Left renal cortex interstitium (tissue), 4 donors: ENCODE results near the gene SLIT1. TPM values are rescaled to one million over a fixed set of nuclear protein-coding genes. Genes with fewer than 3 reads are reported as not detected.

Source experiments
- DNase-seq, 4 donors: peaks; one replicate each; pipeline ENCODE4 v3.0.0-alpha.2; 2013; ENCODE audit warnings: low read depth in 4 of 4, low spot score in 2 of 4, missing footprints in 1 of 4
- polyA plus RNA-seq, 4 donors: library from polyadenylated mRNA; unstranded; fragments of 120-200 nt; gene quantifications; one replicate each; pipeline ENCODE4 v1.2.1, GENCODE V29; 2013; ENCODE audit not compliant: insufficient read length in 4 of 4

The SLIT1 gene
- polyA plus RNA-seq, 4 donors: 5.8 to 9.7 (median 7.2) TPM

DNA sequence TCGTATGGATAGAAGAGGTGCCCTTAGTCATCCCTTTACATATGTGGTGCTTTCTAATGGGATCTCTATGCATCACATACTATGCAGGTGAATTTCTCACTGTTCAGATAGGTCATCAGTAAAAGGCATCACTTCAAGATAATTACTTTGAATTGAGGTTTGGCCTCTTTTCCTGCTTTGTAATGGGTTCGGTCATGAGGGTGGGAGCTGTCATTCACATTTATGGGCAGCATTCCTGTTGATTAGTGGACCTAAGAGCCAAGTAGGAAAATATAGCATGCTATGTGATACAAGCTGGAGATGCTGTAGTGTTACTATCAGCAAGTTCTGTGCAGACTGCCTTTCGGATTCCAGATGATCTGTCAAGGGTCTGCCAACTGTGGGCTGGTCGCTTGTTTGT is 197.3 kb downstream of the SLIT1 start:
- peak in 2 of 4 donors; percentile 38 to 60 for DNase-seq

DNA sequence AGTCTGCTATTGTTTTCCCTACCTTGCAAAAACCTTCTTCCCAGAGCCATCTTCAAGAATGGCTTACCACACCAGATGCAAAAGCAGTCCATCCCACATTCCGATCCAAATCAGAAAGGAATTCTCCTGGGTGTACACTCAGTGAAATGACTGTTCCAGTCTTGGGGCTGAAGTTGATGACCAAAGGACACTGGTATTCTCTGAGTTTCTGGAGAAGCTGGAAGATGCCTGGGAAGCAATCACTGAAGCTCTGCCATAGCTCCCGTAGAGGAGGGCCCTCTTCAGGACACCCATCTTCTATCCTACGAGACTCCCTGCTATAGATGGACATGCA is 197.9 kb downstream of the SLIT1 start:
- no peak for DNase-seq

DNA sequence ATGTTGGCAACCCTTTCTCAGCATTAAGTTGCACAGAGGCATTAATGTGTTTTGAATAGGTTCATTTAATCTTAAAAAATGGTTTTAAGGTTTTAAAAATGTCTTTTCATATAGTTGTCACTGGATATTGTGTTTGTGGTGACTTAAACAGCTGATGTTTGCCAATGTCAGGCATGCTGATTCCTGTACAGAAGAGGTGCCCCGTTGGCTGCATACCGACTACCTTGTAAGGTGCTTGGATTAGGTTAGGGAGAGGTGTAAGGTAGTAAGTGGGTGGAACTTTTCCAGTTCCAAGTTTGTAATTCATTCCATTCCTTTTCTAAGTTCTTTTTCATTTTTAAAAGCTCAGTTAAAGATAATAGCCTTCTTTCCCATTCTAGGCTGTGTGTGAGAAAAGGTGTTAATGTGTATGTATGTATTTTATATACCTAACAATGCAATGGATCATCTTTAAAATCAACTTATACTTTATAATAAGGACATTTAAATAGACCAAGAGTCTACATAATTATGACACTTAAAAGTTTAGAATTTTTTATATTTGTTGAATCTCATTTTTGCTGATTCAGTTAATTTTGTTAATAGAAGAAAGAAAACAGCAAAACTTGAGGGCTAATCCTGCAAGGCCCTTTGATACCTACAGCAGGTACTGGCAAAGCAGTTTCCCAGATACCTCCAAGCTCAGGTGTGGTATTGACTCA is 198.5 kb downstream of the SLIT1 start:
- no peak for DNase-seq

GRCh38 chr10:96986200-96986856 is 199.4 kb downstream of the SLIT1 start:
- no peak for DNase-seq

DNA sequence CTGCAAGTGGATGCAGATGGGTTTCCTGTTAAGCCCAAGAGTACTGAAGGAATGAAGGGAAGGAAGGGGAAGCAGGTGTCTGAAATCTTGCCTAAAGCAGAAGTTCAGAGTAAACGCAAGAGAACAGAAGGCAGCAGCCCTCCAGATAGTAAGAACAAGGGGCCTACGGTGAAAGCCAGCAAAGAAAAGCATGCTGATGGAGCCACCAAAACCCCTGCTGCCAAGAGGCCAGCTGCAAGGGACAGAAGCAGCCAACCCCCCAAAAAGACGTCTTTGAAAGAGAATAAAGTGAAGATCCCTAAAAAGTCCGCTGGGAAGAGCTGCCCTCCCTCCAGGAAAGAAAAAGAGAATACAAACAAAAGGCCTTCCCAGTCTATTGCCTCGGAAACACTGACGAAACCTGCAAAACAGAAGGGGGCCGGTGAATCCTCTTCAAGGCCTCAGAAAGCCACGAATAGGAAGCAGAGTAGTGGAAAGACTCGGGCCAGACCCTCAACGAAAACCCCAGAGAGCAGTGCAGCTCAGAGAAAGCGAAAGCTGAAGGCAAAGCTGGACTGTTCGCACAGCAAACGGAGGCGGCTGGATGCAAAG is 201.1 kb downstream of the SLIT1 start:
- no peak for DNase-seq

GRCh38 chr10:96982149-96982930 is 203.4 kb downstream of the SLIT1 start:
- no peak for DNase-seq

- no peak for DNase-seq
Measured at GRCh38 chr10:96978621-96979154, 207.1 kb downstream of the SLIT1 start.

GRCh38 chr10:96975136-96975535 is 210.6 kb downstream of the SLIT1 start:
- DNase-seq: no peak

DNA sequence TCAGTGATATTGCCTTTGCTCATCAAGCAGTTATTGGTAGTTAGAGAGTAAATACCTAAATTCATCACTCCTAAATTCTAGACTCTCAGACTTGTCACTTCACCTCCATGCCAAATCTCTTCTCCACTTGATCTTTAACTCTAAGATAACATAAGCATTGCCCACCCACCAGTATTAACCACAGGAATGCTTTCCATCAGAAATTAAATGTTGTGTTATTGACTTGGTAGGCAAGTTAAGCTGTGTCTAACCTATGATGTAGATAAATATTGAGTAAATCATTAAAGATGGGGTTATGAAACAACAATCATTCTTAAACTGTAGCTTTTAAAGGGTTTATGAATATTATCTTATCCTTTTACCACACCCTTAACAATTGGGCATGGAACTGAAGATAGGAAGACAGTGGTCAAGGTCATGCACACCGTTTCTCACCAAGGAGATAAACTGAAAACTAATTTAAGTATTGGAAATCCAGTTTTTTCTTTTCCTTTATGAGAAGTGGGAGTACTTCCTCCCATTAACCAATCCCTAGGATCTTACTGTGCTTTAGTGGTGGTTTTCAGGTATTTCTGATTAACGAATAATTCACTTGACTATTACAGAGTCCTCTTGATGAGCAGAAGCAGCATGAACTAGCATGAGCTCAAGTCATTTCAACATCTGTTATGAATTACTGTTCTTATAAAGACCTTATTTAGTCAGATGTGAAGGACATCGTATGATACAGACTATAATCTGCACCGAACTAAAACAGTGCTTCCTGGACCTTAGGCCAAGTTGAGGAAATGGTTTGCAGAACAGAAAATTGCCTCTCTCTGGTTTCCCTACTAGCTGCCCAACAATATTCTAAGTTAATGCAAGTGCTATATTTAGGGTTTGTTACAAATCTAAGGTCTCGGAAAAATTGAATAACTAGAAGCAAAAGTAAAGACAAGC is 211.7 kb downstream of the SLIT1 start:
- DNase-seq: no peak

DNA sequence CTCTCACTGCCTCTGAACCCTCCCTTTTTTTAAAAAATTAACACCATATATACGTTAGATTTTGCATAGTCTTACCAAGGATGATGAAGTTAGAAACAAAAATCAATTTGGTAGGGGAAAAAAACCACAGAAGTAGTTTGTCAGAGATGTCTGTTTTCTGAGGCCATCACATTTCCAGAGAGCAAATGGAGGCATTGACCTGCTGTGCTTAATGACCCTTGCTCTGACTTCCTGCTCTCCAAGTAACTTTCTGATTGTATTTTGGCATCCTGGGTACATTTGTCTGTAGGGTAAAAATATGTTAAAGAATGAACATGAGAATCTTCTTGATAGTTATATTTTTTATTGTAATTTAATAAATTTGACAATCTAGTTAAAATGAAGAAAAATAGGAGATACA is 213.5 kb downstream of the SLIT1 start:
- DNase-seq: no peak

DNA sequence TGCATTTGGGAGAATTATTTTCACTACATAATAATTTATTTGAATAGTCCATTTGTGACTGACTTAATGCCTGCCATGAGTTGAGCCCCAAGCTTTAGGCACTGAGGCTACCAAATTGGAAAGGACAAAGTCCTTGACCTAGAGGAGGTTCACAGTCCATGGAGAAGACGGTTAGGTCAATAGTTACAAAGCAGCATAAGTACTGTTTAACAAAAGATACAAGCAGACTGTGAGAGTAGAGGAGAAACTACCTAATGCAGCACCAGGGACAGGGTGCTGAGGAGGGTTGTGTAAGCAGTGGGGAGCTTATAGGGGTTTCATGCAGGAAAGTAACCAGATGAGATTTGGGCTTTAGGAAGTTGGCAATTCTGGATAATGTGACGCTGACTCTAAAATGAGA is 214.4 kb downstream of the SLIT1 start:
- DNase-seq: no peak

GRCh38 chr10:96968682-96969423 is 216.9 kb downstream of the SLIT1 start:
- DNase-seq: no peak

DNA sequence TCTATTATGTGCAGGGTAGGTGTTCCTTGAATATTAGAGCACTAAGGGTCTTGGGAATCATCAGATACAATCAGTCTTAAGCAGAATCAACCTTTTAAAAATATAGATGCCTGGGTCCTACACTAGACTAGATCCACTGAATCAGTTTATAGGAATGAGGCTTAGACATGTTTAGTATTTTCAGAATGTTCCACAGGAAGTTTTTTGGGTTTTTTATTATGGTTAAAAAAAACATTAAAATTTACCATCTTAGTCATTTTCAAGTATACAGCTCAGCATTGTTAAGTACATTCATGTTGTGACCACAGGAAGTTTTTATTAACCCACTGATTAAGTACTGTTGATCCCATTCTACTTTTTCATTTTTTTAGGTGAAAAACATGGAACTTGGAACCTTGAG is 217.9 kb downstream of the SLIT1 start:
- no peak for DNase-seq

DNA sequence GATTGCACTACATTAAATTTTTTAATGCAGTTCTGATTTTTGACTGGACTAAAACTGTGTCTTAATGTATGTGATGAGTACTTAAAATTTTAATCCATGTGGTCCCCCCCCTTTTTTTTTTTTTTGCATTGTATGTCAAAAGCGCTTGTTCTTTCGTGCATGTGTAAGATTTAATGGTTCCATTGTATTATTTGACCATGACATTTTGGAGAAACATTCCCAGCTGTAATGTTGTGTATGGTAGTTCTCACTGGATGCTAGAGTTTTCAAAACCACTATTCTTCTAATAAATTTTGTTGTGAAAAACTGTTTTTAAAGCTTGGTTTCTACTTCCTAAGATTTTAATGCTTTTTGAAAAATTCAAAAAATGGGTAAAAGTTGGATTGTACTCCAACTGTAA is 221.6 kb downstream of the SLIT1 start:
- no peak for DNase-seq

- DNase-seq: no peak
Measured at GRCh38 chr10:96960872-96961271, 224.9 kb downstream of the SLIT1 start.

DNA sequence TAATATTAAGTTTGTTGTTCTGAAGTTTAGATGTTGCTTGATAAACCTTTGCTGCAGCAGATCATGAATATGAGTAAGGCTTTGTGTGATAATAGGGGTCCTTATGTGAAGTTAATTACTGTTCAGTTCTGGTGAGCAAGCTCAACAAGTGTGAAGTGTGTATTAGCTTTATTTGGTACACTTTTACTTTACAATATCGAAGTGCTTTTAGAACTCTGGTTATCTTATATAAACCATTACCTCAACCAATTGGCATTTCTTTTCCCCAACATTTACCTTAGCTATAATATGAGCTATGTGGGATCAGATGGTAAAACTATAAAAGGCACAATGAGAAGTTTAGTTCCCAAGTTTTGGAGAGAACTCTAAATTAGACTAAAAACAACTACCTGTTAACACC is 226.0 kb downstream of the SLIT1 start:
- no peak for DNase-seq

DNA sequence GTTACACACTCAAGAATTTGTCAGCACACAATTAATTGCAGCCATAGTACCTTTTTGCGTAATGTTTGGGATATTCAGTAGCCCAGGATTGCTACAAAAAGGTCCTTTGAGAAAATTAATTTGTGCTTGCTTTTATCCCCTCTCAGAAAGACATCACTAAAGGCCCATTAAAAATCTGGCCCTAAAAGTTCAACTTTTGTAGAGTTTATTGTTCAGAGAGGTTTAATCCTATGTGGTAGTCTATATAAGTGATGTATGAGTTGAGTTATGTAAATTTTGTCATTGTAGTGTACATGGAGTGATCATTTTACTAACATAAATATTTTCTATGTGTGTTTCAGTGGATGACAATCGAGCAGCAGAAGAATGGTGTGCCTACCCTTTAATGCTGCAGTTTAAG is 227.7 kb downstream of the SLIT1 start:
- DNase-seq: no peak

DNA sequence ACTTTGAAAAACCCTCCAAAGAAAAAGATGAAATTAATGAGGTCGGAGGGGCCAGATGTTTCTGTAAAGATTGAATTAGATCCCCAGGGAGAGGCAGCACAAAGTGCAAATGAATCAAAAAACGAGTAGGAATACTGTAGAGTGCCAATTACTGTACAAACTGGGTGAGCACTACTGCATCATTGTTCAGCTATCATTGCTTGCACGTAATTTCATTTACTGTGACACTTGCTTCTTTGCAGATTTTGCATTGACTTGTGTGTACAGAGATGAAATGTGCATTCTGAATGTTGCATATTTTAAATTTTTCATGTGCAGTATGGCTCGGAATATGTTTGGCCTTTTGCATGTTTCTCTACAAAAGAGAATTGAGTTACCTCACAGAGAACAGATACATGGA is 230.0 kb downstream of the SLIT1 start:
- no peak for DNase-seq

DNA sequence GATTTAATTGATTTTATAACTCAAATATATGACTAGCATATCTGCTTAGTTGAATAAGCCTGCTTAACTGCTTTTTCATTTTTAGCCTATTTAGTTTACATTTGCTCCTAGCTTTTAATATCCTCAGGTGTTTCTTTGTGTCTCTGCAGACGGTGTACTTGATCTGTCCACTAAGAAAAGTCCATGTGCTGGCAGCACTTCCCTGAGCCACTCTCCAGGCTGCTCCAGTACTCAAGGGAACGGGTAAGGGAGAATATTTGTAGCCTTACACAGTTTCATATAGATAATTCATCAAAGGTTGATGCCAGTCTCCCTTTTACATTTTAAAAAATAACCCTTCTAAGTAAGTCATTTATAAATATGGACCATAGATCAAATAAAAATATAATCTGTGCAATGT is 233.8 kb downstream of the SLIT1 start:
- DNase-seq: no peak
